A549 (cell line): ENCODE results near the gene GPRC5A. TPM values are rescaled to one million over a fixed set of nuclear protein-coding genes. Genes with fewer than 3 reads are reported as not detected.

Experiments used
- ATAC-seq, 2 experiments: fragments of 200-7000 bp in 1 of 2; fragments of >200 bp in 1 of 2; cut with Nextera tagmentation in 1 of 2; cut with Tn5 transposase in 1 of 2; 3 replicates each; pipeline versions ENCODE4 v1.8.0 to v1.9.1; 2018 to 2020; ENCODE audit warnings: mild to moderate bottlenecking in 1 of 2, moderate library complexity in 1 of 2
- CTCF ChIA-PET: fragments of 300-600 bp; sonication (Branson Sonifier 250); formaldehyde crosslinking; extraction: SDS; loops from one replicate; lab custom pipeline; 2021; ENCODE audit warnings: antibody characterized with exemption, inconsistent platforms; lab: Yijun Ruan, JAX
- POLR2A ChIA-PET: fragments of 350-600 bp; formaldehyde crosslinking; extraction: SDS; loops from one replicate; lab custom pipeline; 2021; ENCODE audit warnings: antibody characterized with exemption, inconsistent platforms; lab: Yijun Ruan, JAX
- DNase-seq, 2 experiments: peaks; one replicate each; pipeline versions ENCODE4 v3.0.0 to v3.0.0-alpha.2; 2011 to 2016; ENCODE audit warnings: low read depth in 1 of 2, low spot score in 1 of 2
- FAIRE-seq: peaks from 2 replicates; lab custom pipeline; 2011; peaks lifted over from hg19 to GRCh38; lab: Jason Lieb, UNC
- H3K27ac ChIP-seq, 2 experiments: fragments of >200 bp; sonication (Bioruptor Twin); formaldehyde crosslinking; 3 replicates each; pipeline ENCODE4 v1.5.1; 2016 to 2017
- H3K4me1 ChIP-seq: fragments of >200 bp; sonication (Bioruptor Twin); formaldehyde crosslinking; 3 replicates; pipeline ENCODE4 v1.6.1; 2016
- H3K4me2 ChIP-seq: fragments of >200 bp; sonication (Bioruptor Twin); formaldehyde crosslinking; 3 replicates; pipeline ENCODE4 v1.6.1; 2016
- H3K4me3 ChIP-seq: fragments of >200 bp; sonication (Bioruptor Twin); formaldehyde crosslinking; 3 replicates; pipeline ENCODE4 v1.5.1; 2016
- H3K9me3 ChIP-seq: fragments of >200 bp; sonication (Bioruptor Twin); formaldehyde crosslinking; 3 replicates; pipeline ENCODE4 v1.6.1; 2016
- ATOH8 ChIP-seq: fragments of 250-450 bp; sonication (Bioruptor Pico); IDR thresholded peaks from 2 replicates; pipeline ENCODE4 v1.5.0; 2020; ENCODE audit warnings: low read depth, mild to moderate bottlenecking, moderate library complexity
- BHLHE40 ChIP-seq: IDR thresholded peaks from 2 replicates; pipeline ENCODE4 v1.6.1; 2012; ENCODE audit warnings: low read depth, low read length, inconsistent platforms
- CHD4 ChIP-seq: fragments of 200-600 bp; sonication (generic); IDR thresholded peaks from 2 replicates; pipeline ENCODE4 v1.6.1; 2016; ENCODE audit warnings: antibody characterized with exemption, mild to moderate bottlenecking, borderline replicate concordance
- E2F6 ChIP-seq: IDR thresholded peaks from 2 replicates; pipeline ENCODE4 v1.6.1; 2012; ENCODE audit warnings: low read depth, borderline replicate concordance
- EHF ChIP-seq: fragments of 250-450 bp; sonication (Bioruptor Pico); IDR thresholded peaks from 2 replicates; pipeline ENCODE4 v1.5.0; 2020; ENCODE audit warnings: mild to moderate bottlenecking
- EHMT2 ChIP-seq: fragments of 200-600 bp; sonication (generic); IDR thresholded peaks from 2 replicates; pipeline ENCODE4 v1.6.1; 2016; ENCODE audit warnings: antibody characterized with exemption, low read depth, mild to moderate bottlenecking, moderate library complexity
- ELK1 ChIP-seq: fragments of 150-350 bp; IDR thresholded peaks from 2 replicates; pipeline ENCODE4 v1.6.1; 2014; ENCODE audit warnings: low read depth, mild to moderate bottlenecking, low read length
- EP300 ChIP-seq, 2 experiments: fragments of >200 bp; sonication (Bioruptor Twin); formaldehyde crosslinking; IDR thresholded peaks; 2 replicates in 1 of 2; 3 replicates in 1 of 2; pipeline ENCODE4 v1.6.1; 2016 to 2017
- ESRRA ChIP-seq: fragments of 150-350 bp; IDR thresholded peaks from 2 replicates; pipeline ENCODE4 v1.6.1; 2014; ENCODE audit warnings: mild to moderate bottlenecking, low read length, borderline replicate concordance
- FOSB ChIP-seq: fragments of 250-450 bp; sonication (Bioruptor Pico); IDR thresholded peaks from 2 replicates; pipeline ENCODE4 v1.5.0; 2020; ENCODE audit warnings: mild to moderate bottlenecking, moderate library complexity
- HDAC2 ChIP-seq: fragments of 200-600 bp; sonication (generic); IDR thresholded peaks from 2 replicates; pipeline ENCODE4 v1.6.1; 2016
- HOXA7 ChIP-seq: fragments of 250-450 bp; sonication (Bioruptor Pico); IDR thresholded peaks from 2 replicates; pipeline ENCODE4 v1.5.0; 2020; ENCODE audit warnings: mild to moderate bottlenecking, moderate library complexity
- JUN ChIP-seq, 2 experiments: fragments of >200 bp; sonication (Bioruptor Twin); formaldehyde crosslinking; IDR thresholded peaks; 2 replicates in 1 of 2; 3 replicates in 1 of 2; pipeline ENCODE4 v1.6.1; 2016 to 2017
- JUNB ChIP-seq: fragments of >200 bp; sonication (Bioruptor Twin); formaldehyde crosslinking; IDR thresholded peaks from 2 replicates; pipeline ENCODE4 v1.6.1; 2016
- MAFK ChIP-seq: fragments of 450-650 bp; IDR thresholded peaks from 2 replicates; pipeline ENCODE4 v1.6.1; 2014; ENCODE audit not compliant: partially characterized antibody
- MAX ChIP-seq: IDR thresholded peaks from 2 replicates; pipeline ENCODE4 v1.6.1; 2012
- NFE2L2 ChIP-seq: fragments of 150-350 bp; conservative IDR thresholded peaks from 2 replicates; pipeline ENCODE4 v1.6.1; 2014; ENCODE audit warnings: low read length
- POLR2AphosphoS2 ChIP-seq: conservative IDR thresholded peaks from 2 replicates; pipeline ENCODE4 v1.6.1; 2012; ENCODE audit warnings: low read length, improper control_type of control experiment, inconsistent platforms
- RAD21 ChIP-seq, 2 experiments: fragments of >200 bp in 1 of 2; sonication (Bioruptor Twin) in 1 of 2; formaldehyde crosslinking in 1 of 2; IDR thresholded peaks in 1 of 2; conservative IDR thresholded peaks in 1 of 2; 2 replicates in 1 of 2; 3 replicates in 1 of 2; pipeline ENCODE4 v1.6.1; 2012 to 2018; ENCODE audit warnings: inconsistent platforms in 1 of 2
- RARB ChIP-seq: fragments of 250-450 bp; sonication (Bioruptor Pico); IDR thresholded peaks from 2 replicates; pipeline ENCODE4 v1.8.0; 2021; ENCODE audit warnings: mild to moderate bottlenecking, moderate library complexity
- RCOR1 ChIP-seq: fragments of 150-350 bp; IDR thresholded peaks from 2 replicates; pipeline ENCODE4 v1.6.1; 2014; ENCODE audit warnings: antibody characterized with exemption, low read length, low read depth
- RFX5 ChIP-seq: fragments of 450-650 bp; IDR thresholded peaks from 2 replicates; pipeline ENCODE4 v1.7.1; 2014; ENCODE audit warnings: antibody characterized with exemption, mild to moderate bottlenecking, moderate library complexity
- RNF2 ChIP-seq: fragments of 200-600 bp; sonication (generic); IDR thresholded peaks from 2 replicates; pipeline ENCODE4 v1.6.1; 2016; ENCODE audit warnings: low read depth, mild to moderate bottlenecking, antibody characterized with exemption, moderate library complexity, borderline replicate concordance
- SREBF2 ChIP-seq: fragments of 450-650 bp; IDR thresholded peaks from 2 replicates; pipeline ENCODE4 v1.6.1; 2014; ENCODE audit warnings: mild to moderate bottlenecking, moderate library complexity
- TFCP2L1 ChIP-seq: fragments of 250-450 bp; sonication (Bioruptor Pico); IDR thresholded peaks from 2 replicates; pipeline ENCODE4 v1.5.0; 2021; ENCODE audit warnings: mild to moderate bottlenecking
- TP53 ChIP-seq: fragments of 250-450 bp; sonication (Bioruptor Pico); IDR thresholded peaks from 2 replicates; pipeline ENCODE4 v1.5.0; 2021; ENCODE audit warnings: mild to moderate bottlenecking, moderate library complexity
- USF2 ChIP-seq: fragments of 450-650 bp; IDR thresholded peaks from 2 replicates; pipeline ENCODE4 v1.6.1; 2014; ENCODE audit warnings: antibody characterized with exemption
- ZC3H11A ChIP-seq: fragments of 450-650 bp; IDR thresholded peaks from 2 replicates; pipeline ENCODE4 v1.6.1; 2014; ENCODE audit warnings: antibody characterized with exemption, mild to moderate bottlenecking
- ZSCAN20 ChIP-seq: fragments of 250-450 bp; sonication (Bioruptor Pico); IDR thresholded peaks from 2 replicates; pipeline ENCODE4 v1.8.0; 2022; ENCODE audit warnings: mild to moderate bottlenecking, moderate library complexity
- WGBS: methylation state at CpG from one replicate; pipeline ENCODE4 v1.1.6; 2017; ENCODE audit errors: missing lambda C conversion rate; 5-methylcytosine and 5-hydroxymethylcytosine counted together
- polyA plus RNA-seq, 4 experiments: library from polyadenylated mRNA; depleted of rRNA in 3 of 4; stranded (reverse); fragments of >200 nt; fragmentation: RNase III in 1 of 4; extraction: RNeasy Plus Mini Kit Qiagen cat#74134 plus additional on column Dnase treatment in 1 of 4; gene quantifications; 2 replicates in 3 of 4; 3 replicates in 1 of 4; pipeline ENCODE4 v1.2.3, GENCODE V29; 2011 to 2017

GPRC5A gene
- polyA plus RNA-seq, 2 of the 4 experiments (the other 2 are of a cell fraction), result 173 to 296 TPM

GRCh38 chr12:12890543-12891079 lies 751 bp upstream of the GPRC5A start (continued):
- TF ChIP-seq HOXA7 (CRISPR knock-in tag), result no peak
- TF ChIP-seq BHLHE40, result no peak
- TF ChIP-seq RNF2, result no peak
- no peak for TF ChIP-seq EHMT2
- TF ChIP-seq JUN (IDR thresholded peaks at IDR 0.05), result no peak
- TF ChIP-seq SREBF2, result no peak
- no peak for TF ChIP-seq CHD4
- TF ChIP-seq E2F6, result no peak; the same call in 1 of the 2 replicates
- TF ChIP-seq MAFK, result no peak
- no peak for TF ChIP-seq JUNB
- no peak for TF ChIP-seq NFE2L2

GRCh38 chr12:12891881-12892355 lies 556 bp downstream of the GPRC5A start:
- CTCF ChIA-PET, result interaction anchor here (1.1 to 4.6 kb wide), 26 partner anchors 9 to 320 kb away, joined by 3 to 55 read pairs (median 9); partner anchors contain the start of genes APOLD1 and DDX47
- peak overlapping the region; percentile 89 for H3K4me2 ChIP-seq
- TF ChIP-seq ATOH8 (CRISPR knock-in tag) (no peak), RARB (CRISPR knock-in tag) (peak; percentile 18; the same call in 1 of the 2 replicates), TP53 (CRISPR knock-in tag) (no peak), HOXA7 (CRISPR knock-in tag) (0 out of 2 replicates have a peak, but pooled peaks have one; percentile 26), FOSB (no peak; the same call in 1 of the 2 replicates), MAX (no peak), TFCP2L1 (CRISPR knock-in tag) (0 out of 2 replicates have a peak, but pooled peaks have one; percentile 34), RAD21 (conservative IDR thresholded peaks at IDR 0.05 in 1 of 2, IDR thresholded peaks at IDR 0.05 in 1 of 2) (no peak)
- TF ChIP-seq, all 56 proteins: peak for 3
- WGBS, result 2% methylated on average over 7 of the region's 7 CpGs
- POLR2A ChIA-PET, result interaction anchor here (0.5 to 3.2 kb wide), 17 partner anchors 8 to 105 kb away, joined by 3 to 28 read pairs (median 5); partner anchors contain the start of gene DDX47
- ATAC-seq, result peak; percentile 4 to 6; a peak in 5 of 6 replicates
- no peaks in the 10 kb centered on the region for H3K9me3 ChIP-seq
- no peak for FAIRE-seq
- H3K27ac ChIP-seq, result peak overlapping the region; percentile 94
- DNase-seq, result no peak
- peaks cover 54% of the 10 kb centered on the region for H3K4me1 ChIP-seq
- peak overlapping the region; percentile 54 for H3K4me3 ChIP-seq

- POLR2A ChIA-PET, result interaction anchor here (0.6 to 3.2 kb wide), 3 partner anchors 14 to 56 kb away, joined by 4 to 28 read pairs (median 18); no protein-coding TSS in a partner anchor
- Histone ChIP-seq H3K4me2 (peak overlapping the region; percentile 89), H3K9me3 (no peaks in the 10 kb centered on the region), H3K27ac (peak overlapping the region; percentile 94)
- no peak for ATAC-seq
- CTCF ChIA-PET, result interaction anchor here (1.4 to 4.6 kb wide), 13 partner anchors 9 to 104 kb away, joined by 4 to 55 read pairs (median 10); partner anchors contain the start of gene DDX47
- TF ChIP-seq ZSCAN20 (CRISPR knock-in tag) (no peak), E2F6 (no peak), RCOR1 (no peak), MAFK (no peak), EP300 (IDR thresholded peaks at IDR 0.05) (no peak), ELK1 (no peak), RARB (CRISPR knock-in tag) (no peak), TP53 (CRISPR knock-in tag) (no peak), USF2 (no peak), HDAC2 (no peak), NFE2L2 (no peak), EHF (no peak), HOXA7 (CRISPR knock-in tag) (no peak), POLR2AphosphoS2 (no peak), ZC3H11A (no peak), FOSB (no peak), RFX5 (no peak), MAX (no peak), ESRRA (no peak)
- TF ChIP-seq, all 56 proteins: peak for 0
- under 1% methylated on average over 9 of the region's 10 CpGs for WGBS
- peaks cover 54% of the 10 kb centered on the region for H3K4me1 ChIP-seq
- DNase-seq (no peak), FAIRE-seq (no peak)
- peak overlapping the region; percentile 54 for H3K4me3 ChIP-seq
Measured at GRCh38 chr12:12892681-12893141, 1.3 kb downstream of the GPRC5A start.
